ENCODE data around the gene SLC22A23.
"Not testable (repeated sequence)": the region's sequence is repeated elsewhere in the genome, so short reads cannot be mapped to it uniquely, and the experiment has no call there.

Gene SLC22A23

GRCh38 chr6:3244832-3245161, 212.1 kb downstream of the SLC22A23 start:
- DNase-seq = not testable (repeated sequence)
- intact Hi-C loops (cut with DNase I) = loop anchor here (10.0 kb wide), 1 partner anchor 90 kb away; the partner anchor contains the start of gene TUBB2A

GRCh38 chr6:3244003-3244831, 212.6 kb downstream of the SLC22A23 start:
- intact Hi-C loops (cut with DNase I) = loop anchor here (10.0 kb wide), 1 partner anchor 89 kb away; the partner anchor contains the start of gene TUBB2A

GRCh38 chr6:3242768-3243167, 214.1 kb downstream of the SLC22A23 start:
- intact Hi-C loops (cut with DNase I) = loop anchor here (10.0 kb wide), 1 partner anchor 88 kb away; the partner anchor contains the start of gene TUBB2A

More at GRCh38 chr6:3244003-3244831, 212.6 kb downstream of the SLC22A23 start:
- DNase-seq = no peak

GRCh38 chr6:3241745-3242144, 215.1 kb downstream of the SLC22A23 start:
- intact Hi-C loops (cut with DNase I) = loop anchor here (10.0 kb wide), 1 partner anchor 87 kb away; the partner anchor contains the start of gene TUBB2A
- DNase-seq = not testable (repeated sequence)

More at GRCh38 chr6:3242768-3243167, 214.1 kb downstream of the SLC22A23 start:
- DNase-seq = no peak

- intact Hi-C loops (cut with DNase I) = loop anchor here (10.0 kb wide), 1 partner anchor 86 kb away; the partner anchor contains the start of gene TUBB2A
- no peak for DNase-seq
Observed at GRCh38 chr6:3240595-3240994, 216.3 kb downstream of the SLC22A23 start.

- DNase-seq = peak in 12 of 42 donors; percentile 23 to 81 (median 52)
- intact Hi-C loops (cut with DNase I) = no loop called here
Observed at GRCh38 chr6:3239110-3239830, 217.6 kb downstream of the SLC22A23 start.

- intact Hi-C loops (cut with DNase I) = no loop called here
- DNase-seq = peak in 1 of 42 donors; percentile 1
Observed at GRCh38 chr6:3237761-3238662, 218.8 kb downstream of the SLC22A23 start.

GRCh38 chr6:3236005-3236404, 220.8 kb downstream of the SLC22A23 start:
- DNase-seq = peak in 1 of 42 donors; percentile 0
- intact Hi-C loops (cut with DNase I) = no loop called here

GRCh38 chr6:3235486-3235885, 221.4 kb downstream of the SLC22A23 start:
- DNase-seq = no peak
- intact Hi-C loops (cut with DNase I) = no loop called here

GRCh38 chr6:3233904-3234303, 222.9 kb downstream of the SLC22A23 start:
- intact Hi-C loops (cut with DNase I) = no loop called here
- DNase-seq = no peak

GRCh38 chr6:3233321-3233720, 223.5 kb downstream of the SLC22A23 start:
- intact Hi-C loops (cut with DNase I) = no loop called here
- no peak for DNase-seq

GRCh38 chr6:3232017-3232945, 224.6 kb downstream of the SLC22A23 start:
- intact Hi-C loops (cut with DNase I) = no loop called here

GRCh38 chr6:3231247-3232016, 225.4 kb downstream of the SLC22A23 start:
- intact Hi-C loops (cut with DNase I) = no loop called here
- DNase-seq = peak; percentile 68 to 95 (median 85)

More at GRCh38 chr6:3232017-3232945, 224.6 kb downstream of the SLC22A23 start:
- peak in 3 of 42 donors; percentile 26 to 50 (median 50) for DNase-seq

GRCh38 chr6:3230900-3231246, 226.0 kb downstream of the SLC22A23 start:
- intact Hi-C loops (cut with DNase I) = no loop called here
- peak in 37 of 42 donors; percentile 50 to 86 (median 74) for DNase-seq

GRCh38 chr6:3230256-3230882, 226.5 kb downstream of the SLC22A23 start:
- intact Hi-C loops (cut with DNase I) = no loop called here
- DNase-seq = no peak

GRCh38 chr6:3229566-3230178, 227.2 kb downstream of the SLC22A23 start:
- peak in 18 of 42 donors; percentile 19 to 78 (median 54) for DNase-seq
- intact Hi-C loops (cut with DNase I) = no loop called here
